HG03159 (cell line): ENCODE data around the gene PDZD4.
"Not testable (repeated sequence)": the region's sequence is repeated elsewhere in the genome, so short reads cannot be mapped to it uniquely, and the experiment has no call there.

ENCODE experiments used
- ATAC-seq: cut with Tn5 transposase; IDR thresholded peaks from one replicate; pipeline ENCODE4 v1.9.1; 2021; ENCODE audit warnings: mild to moderate bottlenecking, moderate library complexity; ENCODE audit not compliant: unreplicated experiment

The PDZD4 gene

DNA sequence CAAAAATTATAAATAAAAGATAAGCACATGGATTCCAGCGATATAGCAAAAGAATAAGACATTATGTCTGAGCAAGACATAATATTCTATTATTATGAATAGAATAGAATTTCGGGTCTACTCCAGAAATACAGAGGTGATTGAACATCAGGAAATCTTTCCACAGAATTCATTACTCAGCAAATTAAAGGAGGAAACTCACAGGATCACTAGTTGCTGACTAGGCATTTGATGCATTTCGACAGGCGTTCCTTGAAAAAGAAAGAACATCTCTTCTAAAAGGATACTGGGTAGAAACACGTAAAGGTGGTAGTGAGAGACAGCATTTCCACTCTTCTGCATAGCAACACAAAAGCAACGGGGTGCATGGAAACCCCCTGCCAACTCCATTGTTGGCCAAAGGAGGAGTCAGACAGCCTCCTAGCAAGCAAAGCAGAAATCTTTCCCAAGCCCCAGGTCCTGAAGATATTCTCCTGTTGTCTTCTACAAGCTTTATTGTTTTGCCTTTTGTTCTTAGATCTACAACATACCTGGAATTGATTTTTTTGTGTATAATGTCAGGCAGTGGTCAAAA, 14.3 kb upstream of the PDZD4 start:
- ATAC-seq: no peak

GRCh38 chrX:153836921-153837320, 6.6 kb upstream of the PDZD4 start:
- ATAC-seq: no peak

DNA sequence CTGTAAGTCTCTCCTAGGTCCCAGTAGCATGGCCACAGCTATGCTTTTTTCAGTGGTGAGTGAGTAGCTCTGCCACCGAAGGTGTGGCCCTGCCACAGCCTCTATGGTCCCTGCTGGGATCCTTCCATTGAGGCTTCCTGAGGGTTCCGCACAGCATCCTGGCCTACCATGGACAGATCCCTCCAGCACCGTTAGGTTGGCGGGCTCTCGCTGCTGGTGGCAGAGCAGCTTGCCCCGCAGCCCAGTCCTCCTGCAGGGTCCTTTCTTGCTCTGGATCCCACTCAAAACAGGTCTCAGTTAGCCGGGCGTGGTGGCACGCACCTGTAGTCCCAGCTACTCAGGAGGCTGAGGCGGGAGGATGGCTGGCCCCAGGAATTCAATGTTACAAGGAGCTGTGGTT, 2.4 kb upstream of the PDZD4 start:
- no peak for ATAC-seq

DNA sequence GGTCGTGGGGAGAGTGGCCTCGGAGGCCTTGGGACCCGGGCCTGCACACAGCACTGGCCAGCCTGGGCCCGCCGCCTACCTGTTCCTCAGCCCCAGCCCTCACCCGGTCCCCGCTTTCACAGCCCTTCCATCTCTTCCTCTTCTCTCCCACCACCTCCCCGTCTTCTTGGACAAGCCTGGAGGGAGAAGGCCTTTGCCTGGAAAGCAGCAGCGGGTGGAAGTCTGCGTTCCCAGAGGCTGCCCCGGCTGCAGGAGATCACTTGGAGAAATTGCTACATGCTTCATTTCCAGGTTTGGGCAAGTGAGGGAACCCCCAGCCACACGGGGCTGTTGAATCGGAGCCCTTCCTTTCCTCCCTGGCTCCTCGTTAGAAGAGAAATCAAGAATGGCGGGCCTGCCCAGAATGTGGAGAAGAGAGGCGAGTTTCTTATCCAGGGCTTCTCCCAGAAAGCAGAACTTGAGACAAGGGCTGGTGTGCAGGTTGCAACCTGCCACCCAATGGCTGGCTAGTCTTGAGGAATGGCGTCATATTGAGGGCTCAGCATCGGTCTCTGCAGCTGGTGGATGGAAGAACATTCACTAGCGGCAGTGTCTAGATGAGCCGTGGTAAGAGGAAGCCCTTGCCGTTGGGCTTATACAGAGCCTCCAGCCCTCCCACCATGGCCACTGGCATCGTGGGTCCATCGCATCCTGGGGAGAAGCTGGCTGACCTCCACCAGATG, 1.2 kb upstream of the PDZD4 start:
- no peak for ATAC-seq

DNA sequence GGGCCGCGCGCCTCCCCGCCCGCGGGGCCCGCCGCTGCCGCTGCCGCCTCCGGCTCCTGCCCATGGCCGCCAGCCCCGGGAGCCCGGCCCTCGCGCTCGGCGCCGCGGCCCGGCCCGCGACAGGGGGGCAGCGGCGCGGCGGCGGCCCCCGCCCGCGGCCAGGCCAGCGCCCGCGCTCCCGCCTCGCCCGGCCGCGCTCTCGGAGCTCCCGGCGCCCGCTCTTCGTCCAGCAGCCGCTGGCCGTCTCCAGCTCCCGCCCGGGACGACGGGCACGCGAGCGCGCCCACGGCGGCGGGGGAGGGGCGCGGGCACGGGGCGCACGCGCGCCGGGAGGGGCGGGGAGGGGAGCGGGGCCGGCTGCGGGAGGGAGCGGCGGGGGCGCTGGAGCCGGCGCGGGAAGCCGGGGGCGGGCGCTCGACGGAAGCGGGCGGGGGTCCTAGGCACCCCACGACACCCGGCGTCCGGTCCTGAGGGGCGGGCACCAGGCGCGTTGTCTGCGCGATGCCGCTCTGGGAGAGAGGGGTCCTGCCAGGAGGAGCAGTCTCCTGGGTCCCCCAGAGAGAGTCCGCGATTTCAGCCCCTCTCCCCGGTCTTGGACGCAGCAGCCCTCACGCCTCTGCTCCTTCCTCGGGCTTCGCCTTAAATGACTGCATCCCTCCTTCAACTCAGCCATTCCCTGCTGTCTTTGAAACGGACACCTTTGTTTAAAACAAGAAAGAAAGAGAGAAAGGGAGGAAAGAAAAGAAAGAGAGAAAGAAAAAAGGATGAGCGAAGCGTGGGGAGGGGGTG, 490 bp upstream of the PDZD4 start:
- ATAC-seq: no peak

- no peak for ATAC-seq
Measured at GRCh38 chrX:153829549-153829798, 870 bp downstream of the PDZD4 start.

GRCh38 chrX:153828723-153829548, 1.4 kb downstream of the PDZD4 start:
- ATAC-seq: no peak

DNA sequence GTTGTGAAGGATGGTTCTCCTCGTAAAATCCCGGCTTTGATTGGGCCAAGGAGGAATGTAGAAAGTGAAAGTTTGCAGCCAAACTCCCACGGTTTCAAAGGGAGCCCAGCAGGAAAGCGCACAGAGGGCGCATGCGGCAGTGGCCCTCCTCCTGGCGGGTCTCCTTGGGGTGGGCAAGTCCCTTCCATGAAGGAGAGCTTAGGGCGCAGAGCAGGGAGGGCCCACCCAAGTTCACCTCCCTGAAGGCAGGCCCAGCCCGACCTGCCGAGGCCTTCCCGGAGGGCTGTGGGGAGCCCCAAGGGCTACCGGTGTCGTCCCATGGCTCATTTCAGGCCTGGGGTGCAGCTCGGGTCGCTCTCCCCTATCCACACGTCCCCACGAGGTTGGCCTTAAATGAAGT, 2.0 kb downstream of the PDZD4 start:
- no peak for ATAC-seq

DNA sequence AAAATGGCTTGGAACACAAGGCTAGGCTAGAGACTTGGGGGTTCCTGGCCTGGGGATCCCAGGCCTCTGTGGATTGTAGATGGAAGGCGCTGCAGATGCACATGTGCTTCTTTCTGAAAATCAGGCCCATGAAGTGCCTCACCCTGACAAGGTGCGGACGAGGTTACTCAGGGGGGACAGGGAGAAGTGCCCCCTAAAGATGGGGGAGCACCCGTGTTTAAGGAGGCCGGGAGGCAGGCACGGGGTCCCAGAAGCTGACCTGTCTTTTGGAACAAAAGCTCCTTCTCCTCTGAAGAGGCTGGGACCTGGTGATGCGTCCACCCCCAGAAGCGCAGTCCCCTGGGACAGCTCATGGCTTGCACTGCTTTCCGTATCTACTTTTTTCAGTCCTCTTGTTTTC, 2.4 kb downstream of the PDZD4 start:
- no peak for ATAC-seq

GRCh38 chrX:153827016-153827415, 3.3 kb downstream of the PDZD4 start:
- ATAC-seq: no peak

- ATAC-seq: no peak
Measured at GRCh38 chrX:153825042-153825441, 5.3 kb downstream of the PDZD4 start.

DNA sequence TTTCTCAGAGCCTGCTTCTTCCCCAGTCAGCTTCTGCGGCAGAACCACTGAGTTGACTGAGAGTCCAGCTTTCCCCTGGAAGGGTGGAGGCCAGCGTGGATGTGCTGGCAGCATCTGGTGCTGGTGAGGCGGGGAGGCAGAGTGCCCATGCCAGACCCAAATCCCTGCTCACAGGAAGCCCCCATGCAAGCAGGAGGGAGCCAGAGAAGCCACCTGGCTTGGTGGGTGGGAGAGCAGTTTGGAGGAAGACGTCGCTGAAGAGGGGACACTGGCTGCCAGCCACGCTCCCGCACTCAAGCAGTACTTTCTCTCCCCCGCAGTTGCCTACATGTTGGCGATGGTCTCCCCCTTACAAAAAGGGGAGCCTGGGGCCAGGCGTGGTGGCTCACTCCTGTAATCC, 6.0 kb downstream of the PDZD4 start:
- ATAC-seq: no peak

- no peak for ATAC-seq
Measured at GRCh38 chrX:153821066-153821465, 9.3 kb downstream of the PDZD4 start.

- no peak for ATAC-seq
Measured at GRCh38 chrX:153820601-153821000, 9.7 kb downstream of the PDZD4 start.

GRCh38 chrX:153819384-153820040, 10.8 kb downstream of the PDZD4 start:
- ATAC-seq: no peak

GRCh38 chrX:153818571-153819383, 11.6 kb downstream of the PDZD4 start:
- no peak for ATAC-seq

DNA sequence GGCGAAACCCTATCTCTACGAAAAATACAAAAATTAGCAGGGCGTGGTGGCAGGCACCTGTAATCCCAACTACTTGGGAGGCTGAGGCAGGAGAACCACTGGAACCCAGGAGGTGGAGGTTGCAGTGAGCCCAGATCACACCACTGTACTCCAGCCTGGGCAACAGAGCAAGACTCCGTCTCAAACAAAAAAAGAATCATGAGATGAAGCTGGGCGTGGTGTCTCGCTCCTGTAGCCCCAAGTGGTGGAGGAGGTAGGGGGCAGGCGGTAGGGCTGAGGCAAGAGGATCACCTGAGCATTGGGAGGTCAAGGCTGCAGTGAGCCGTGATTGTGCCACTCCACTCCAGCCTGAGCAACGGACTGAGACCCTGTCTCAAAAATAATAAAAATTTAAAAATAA, 12.3 kb downstream of the PDZD4 start:
- not testable (repeated sequence) for ATAC-seq

DNA sequence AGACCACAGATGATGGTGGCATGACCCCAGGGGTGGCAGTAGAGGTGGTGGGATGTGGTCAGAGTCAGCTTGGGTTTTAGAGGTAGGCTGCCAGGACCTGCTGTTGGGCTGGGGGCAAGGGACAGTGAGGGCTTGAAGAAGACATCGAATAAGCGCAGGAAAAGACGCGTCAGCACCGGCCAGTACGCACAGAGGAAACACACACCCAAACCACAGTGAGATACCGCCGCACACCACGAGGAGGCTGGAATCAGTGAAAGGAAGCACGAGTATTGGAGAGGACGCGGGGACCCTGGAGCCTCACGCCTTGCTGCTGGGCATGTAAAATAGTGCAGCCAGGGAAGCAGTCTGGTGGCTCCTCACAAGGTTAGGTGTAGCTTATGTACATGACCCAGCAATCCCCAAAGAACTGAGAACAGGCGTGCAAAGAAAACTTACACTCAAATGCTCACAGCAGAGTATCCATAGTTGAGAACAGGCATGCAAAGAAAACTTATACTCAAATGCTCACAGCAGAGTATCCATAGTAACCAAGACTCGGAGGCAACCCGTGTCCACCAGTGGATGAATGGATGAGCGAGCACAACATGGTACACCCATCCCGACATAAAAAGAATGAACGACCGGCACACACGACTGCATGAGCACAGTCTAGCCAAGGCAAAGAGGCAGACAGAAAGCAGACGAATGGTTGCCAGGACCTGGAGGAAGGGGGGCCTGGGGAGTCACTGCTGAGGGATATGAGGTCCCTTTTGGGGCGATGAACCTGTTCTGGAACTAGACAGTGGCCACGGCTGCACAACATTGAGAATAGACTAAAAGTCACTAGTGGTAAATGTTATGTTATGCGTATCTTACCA, 13.3 kb downstream of the PDZD4 start:
- no peak for ATAC-seq

- ATAC-seq: no peak
Measured at GRCh38 chrX:153814591-153815315, 15.6 kb downstream of the PDZD4 start.
